ENCODE measurements around the gene USP38. TPM values are rescaled to one million over a fixed set of nuclear protein-coding genes. Genes with fewer than 3 reads are reported as not detected.
A peak's percentile ranks its signal among the peaks of the same experiment; 100 is the strongest.
"Not testable (repeated sequence)": the region's sequence is repeated elsewhere in the genome, so short reads cannot be mapped to it uniquely, and the experiment has no call there.

USP38 gene
- total RNA-seq, 2 experiments from 2014 or later = 34.2 to 35.7 TPM

DNA sequence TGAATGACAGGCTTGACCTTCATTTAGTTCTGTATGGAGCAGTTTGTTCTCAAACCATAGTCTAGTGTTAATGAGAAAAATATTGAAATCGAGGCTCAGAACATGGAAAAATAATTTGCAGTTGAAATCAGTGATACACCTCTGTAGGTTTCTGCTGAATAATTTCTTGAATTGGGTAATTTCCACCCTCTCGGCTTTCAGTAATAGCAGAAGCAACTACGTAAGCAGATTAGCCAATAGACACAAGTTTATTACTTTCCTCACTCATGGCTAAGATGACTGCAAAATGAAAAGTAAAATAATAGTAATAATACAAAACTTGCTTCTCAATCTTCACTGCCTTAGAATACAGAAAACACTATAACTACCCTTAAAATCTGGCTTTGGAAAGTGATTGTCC lies 46.0 kb downstream of the USP38 start:
- Mint-ChIP-seq H3K36me3 (ENCODE audit: low read depth) (no peaks in the 10 kb centered on the region), H3K4me3 (no peak overlapping the region), H3K4me1 (ENCODE audit: low read depth) (no peaks in the 10 kb centered on the region), H3K27me3 (no peaks in the 10 kb centered on the region), H3K27ac (no peak overlapping the region), H3K9me3 (no peaks in the 10 kb centered on the region)
- POLR2A ChIA-PET = no interaction called here
- ATAC-seq (ENCODE audit: poor library complexity) (no peak), DNase-seq (peak in 2 of 14 experiments; percentile 22 to 28)
- intact Hi-C loops (cut with DNase I, micrococcal nuclease) = no loop called here
- CTCF ChIA-PET = no interaction called here
- H3K27me3 ChIP-seq (ENCODE audit: control insufficient read depth in 1 of 2, insufficient read depth in 2 of 2, low read length in 2 of 2) = no peaks in the 10 kb centered on the region
- no peak overlapping the region for H3K4me3 ChIP-seq (ENCODE audit: low read length)
- TF ChIP-seq, protein P1, sequence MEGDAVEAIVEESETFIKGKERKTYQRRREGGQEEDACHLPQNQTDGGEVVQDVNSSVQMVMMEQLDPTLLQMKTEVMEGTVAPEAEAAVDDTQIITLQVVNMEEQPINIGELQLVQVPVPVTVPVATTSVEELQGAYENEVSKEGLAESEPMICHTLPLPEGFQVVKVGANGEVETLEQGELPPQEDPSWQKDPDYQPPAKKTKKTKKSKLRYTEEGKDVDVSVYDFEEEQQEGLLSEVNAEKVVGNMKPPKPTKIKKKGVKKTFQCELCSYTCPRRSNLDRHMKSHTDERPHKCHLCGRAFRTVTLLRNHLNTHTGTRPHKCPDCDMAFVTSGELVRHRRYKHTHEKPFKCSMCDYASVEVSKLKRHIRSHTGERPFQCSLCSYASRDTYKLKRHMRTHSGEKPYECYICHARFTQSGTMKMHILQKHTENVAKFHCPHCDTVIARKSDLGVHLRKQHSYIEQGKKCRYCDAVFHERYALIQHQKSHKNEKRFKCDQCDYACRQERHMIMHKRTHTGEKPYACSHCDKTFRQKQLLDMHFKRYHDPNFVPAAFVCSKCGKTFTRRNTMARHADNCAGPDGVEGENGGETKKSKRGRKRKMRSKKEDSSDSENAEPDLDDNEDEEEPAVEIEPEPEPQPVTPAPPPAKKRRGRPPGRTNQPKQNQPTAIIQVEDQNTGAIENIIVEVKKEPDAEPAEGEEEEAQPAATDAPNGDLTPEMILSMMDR (IDR thresholded peaks at IDR 0.05) = no peak
- no peaks in the 10 kb centered on the region for H3K4me1 ChIP-seq (ENCODE audit: insufficient read depth, low read length)
- no peaks in the 10 kb centered on the region for H3K9me3 ChIP-seq (ENCODE audit: control insufficient read depth in 1 of 2, insufficient read depth in 1 of 2, low read length in 2 of 2)
- H3K27ac ChIP-seq (ENCODE audit: low read depth in 1 of 2, low read length in 2 of 2) = no peak overlapping the region
- H3K36me3 ChIP-seq (ENCODE audit: insufficient read depth, low read length) = no peaks in the 10 kb centered on the region

DNA sequence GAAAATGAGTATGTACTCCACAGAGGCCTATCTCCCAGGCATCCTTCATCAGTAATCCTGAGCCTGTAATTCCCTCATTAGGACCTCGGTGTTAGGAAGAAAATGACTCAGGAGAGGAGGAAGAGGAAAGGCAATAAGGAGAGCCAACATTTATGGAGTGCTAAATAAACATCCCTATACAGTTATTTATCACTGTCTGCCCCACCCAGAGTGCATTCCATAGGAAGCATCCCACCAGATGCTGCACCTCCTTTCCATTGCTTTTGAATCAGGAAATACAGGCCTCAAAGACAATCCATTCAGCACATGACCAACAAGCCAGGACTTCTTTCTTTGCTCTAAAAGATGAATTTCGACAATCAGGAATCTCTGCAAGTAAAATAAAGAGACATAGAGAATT lies 47.6 kb downstream of the USP38 start:
- H3K27me3 Mint-ChIP-seq = no peaks in the 10 kb centered on the region
- Histone ChIP-seq H3K4me3 (ENCODE audit: low read length) (no peak overlapping the region), H3K4me1 (ENCODE audit: insufficient read depth, low read length) (no peaks in the 10 kb centered on the region), H3K9me3 (ENCODE audit: control insufficient read depth in 1 of 2, insufficient read depth in 1 of 2, low read length in 2 of 2) (no peaks in the 10 kb centered on the region), H3K27me3 (ENCODE audit: control insufficient read depth in 1 of 2, insufficient read depth in 2 of 2, low read length in 2 of 2) (no peaks in the 10 kb centered on the region), H3K27ac (ENCODE audit: low read depth in 1 of 2, low read length in 2 of 2) (no peak overlapping the region), H3K36me3 (ENCODE audit: insufficient read depth, low read length) (no peaks in the 10 kb centered on the region)
- H3K36me3 Mint-ChIP-seq (ENCODE audit: low read depth) = no peaks in the 10 kb centered on the region
- H3K9me3 Mint-ChIP-seq = no peaks in the 10 kb centered on the region
- no peak overlapping the region for H3K4me3 Mint-ChIP-seq
- CTCF ChIA-PET = no interaction called here
- intact Hi-C loops (cut with DNase I, micrococcal nuclease) = no loop called here
- H3K4me1 Mint-ChIP-seq (ENCODE audit: low read depth) = no peaks in the 10 kb centered on the region
- no peak for DNase-seq
- H3K27ac Mint-ChIP-seq = no peak overlapping the region
- ATAC-seq (ENCODE audit: poor library complexity) = no peak
- POLR2A ChIA-PET = no interaction called here
- TF ChIP-seq, protein P1 (IDR thresholded peaks at IDR 0.05) = no peak

DNA sequence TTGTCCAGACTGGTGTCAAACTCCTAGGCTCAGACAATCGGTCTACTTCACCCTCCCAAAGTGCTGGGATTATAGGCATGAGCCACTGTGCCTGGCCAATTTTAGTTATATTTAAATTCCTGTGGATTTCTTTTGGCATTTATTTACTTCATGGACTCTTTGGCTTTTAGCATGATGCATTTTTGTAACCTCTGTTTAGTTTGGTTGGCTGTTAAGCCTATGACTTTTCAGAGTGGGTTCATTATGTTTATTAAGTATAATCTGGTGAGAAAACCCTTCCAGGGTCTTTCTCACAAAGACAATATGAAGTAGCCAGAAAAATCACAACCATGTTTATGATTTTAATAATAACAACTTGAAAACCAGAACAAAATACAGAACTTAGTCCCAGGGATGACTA lies 49.4 kb downstream of the USP38 start:
- intact Hi-C loops (cut with DNase I, micrococcal nuclease) = no loop called here
- ATAC-seq (ENCODE audit: poor library complexity) (no peak), DNase-seq (no peak)
- no peaks in the 10 kb centered on the region for H3K27me3 ChIP-seq (ENCODE audit: control insufficient read depth in 1 of 2, insufficient read depth in 2 of 2, low read length in 2 of 2)
- H3K36me3 ChIP-seq (ENCODE audit: insufficient read depth, low read length) = no peaks in the 10 kb centered on the region
- no peaks in the 10 kb centered on the region for H3K36me3 Mint-ChIP-seq (ENCODE audit: low read depth)
- H3K27ac Mint-ChIP-seq = no peak overlapping the region
- no peaks in the 10 kb centered on the region for H3K27me3 Mint-ChIP-seq
- ChIA-PET CTCF (no interaction called here), POLR2A (no interaction called here)
- no peak overlapping the region for H3K4me3 Mint-ChIP-seq
- no peak overlapping the region for H3K4me3 ChIP-seq (ENCODE audit: low read length)
- no peaks in the 10 kb centered on the region for H3K9me3 Mint-ChIP-seq
- H3K4me1 Mint-ChIP-seq (ENCODE audit: low read depth) = no peaks in the 10 kb centered on the region
- no peaks in the 10 kb centered on the region for H3K4me1 ChIP-seq (ENCODE audit: insufficient read depth, low read length)
- H3K27ac ChIP-seq (ENCODE audit: low read depth in 1 of 2, low read length in 2 of 2) = no peak overlapping the region
- no peaks in the 10 kb centered on the region for H3K9me3 ChIP-seq (ENCODE audit: control insufficient read depth in 1 of 2, insufficient read depth in 1 of 2, low read length in 2 of 2)
- TF ChIP-seq, protein P1 (IDR thresholded peaks at IDR 0.05) = no peak

DNA sequence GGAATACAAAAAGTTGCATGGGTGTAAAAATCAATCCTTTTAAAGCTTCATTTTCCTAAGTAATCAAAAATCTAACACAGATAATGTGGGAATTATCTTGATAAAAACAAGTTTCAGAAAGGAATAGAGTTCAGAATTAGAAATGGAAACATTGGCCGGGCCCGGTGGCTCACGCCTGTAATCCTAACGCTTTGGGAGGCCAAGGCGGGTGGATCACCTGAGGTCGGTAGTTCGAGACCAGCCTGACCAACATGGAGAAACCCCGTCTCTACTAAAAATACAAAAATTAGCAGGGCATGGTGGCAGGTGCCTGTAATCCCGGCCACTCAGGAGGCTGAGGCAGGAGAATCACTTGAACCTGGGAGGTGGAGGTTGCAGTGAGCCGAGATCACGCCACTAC lies 52.5 kb downstream of the USP38 start:
- H3K36me3 Mint-ChIP-seq (ENCODE audit: low read depth); intact Hi-C loops (cut with DNase I, micrococcal nuclease); H3K27ac Mint-ChIP-seq: not testable (repeated sequence)

More for the DNA sequence above, 52.5 kb downstream of the USP38 start:
- CTCF ChIA-PET; H3K4me1 ChIP-seq (ENCODE audit: insufficient read depth, low read length); H3K9me3 Mint-ChIP-seq; H3K27me3 Mint-ChIP-seq; POLR2A ChIA-PET; H3K27ac ChIP-seq (ENCODE audit: low read depth in 1 of 2, low read length in 2 of 2); H3K4me3 ChIP-seq (ENCODE audit: low read length); H3K4me3 Mint-ChIP-seq; H3K36me3 ChIP-seq (ENCODE audit: insufficient read depth, low read length); ATAC-seq (ENCODE audit: poor library complexity); H3K9me3 ChIP-seq (ENCODE audit: control insufficient read depth in 1 of 2, insufficient read depth in 1 of 2, low read length in 2 of 2); H3K27me3 ChIP-seq (ENCODE audit: control insufficient read depth in 1 of 2, insufficient read depth in 2 of 2, low read length in 2 of 2); H3K4me1 Mint-ChIP-seq (ENCODE audit: low read depth); DNase-seq: not testable (repeated sequence)

Data from CD4-positive, alpha-beta T cell (primary cell).